T-cell (primary cell): Measurements from ENCODE around the gene ITGA2. TPM values are rescaled to one million over a fixed set of nuclear protein-coding genes. Genes with fewer than 3 reads are reported as not detected.

Source experiments
- ATAC-seq, 4 experiments: fragments of 200-7000 bp in 3 of 4; fragments of 150-1000 bp in 1 of 4; cut with Tn5 transposase; replicated peaks in 1 of 4; 1 replicate in 3 of 4; 2 replicates in 1 of 4; pipeline ENCODE4 v1.10.0; 2021; ENCODE audit warnings: moderate library complexity in 3 of 4, mild to moderate bottlenecking in 2 of 4, moderate number of reproducible peaks in 1 of 4
- CTCF ChIA-PET, 2 donors: fragments of 300-600 bp; sonication (Branson Sonifier 250); formaldehyde crosslinking; loops; one replicate each; lab custom pipeline; 2022; ENCODE audit warnings: antibody characterized with exemption in 2 of 2; lab: Charles Lee
- POLR2A ChIA-PET, 2 donors: fragments of 300-600 bp; sonication (Branson Sonifier 250); formaldehyde crosslinking; loops; one replicate each; lab custom pipeline; 2022; ENCODE audit warnings: antibody characterized with exemption in 2 of 2; lab: Charles Lee
- DNase-seq, 35 experiments: peaks; one replicate each; pipeline versions ENCODE4 v3.0.0 to v3.0.0-alpha.2; 2013 to 2023
- H3K27ac ChIP-seq: one replicate; pipeline ENCODE4 v1.5.1; 2013; ENCODE audit warnings: low read length
- H3K27me3 ChIP-seq, 2 experiments: replicated peaks in 1 of 2; 1 replicate in 1 of 2; 2 replicates in 1 of 2; pipeline versions ENCODE4 v1.6.1 to v1.7.0; 2013; ENCODE audit warnings: low read length in 1 of 2, mixed read lengths in 1 of 2; ENCODE audit not compliant: control insufficient read depth in 2 of 2, insufficient read depth in 2 of 2; ENCODE audit errors: extremely low read depth in 1 of 2
- H3K36me3 ChIP-seq, 2 donors: 1 replicate in 1 of 2; 2 replicates in 1 of 2; pipeline versions ENCODE4 v1.6.1 to v1.7.0; 2013; ENCODE audit warnings: low read length in 1 of 2; ENCODE audit not compliant: control insufficient read depth in 2 of 2, insufficient read depth in 1 of 2; ENCODE audit errors: extremely low read depth in 1 of 2
- H3K4me1 ChIP-seq, 2 experiments: 1 replicate in 1 of 2; 2 replicates in 1 of 2; pipeline versions ENCODE4 v1.6.1 to v1.7.0; 2013; ENCODE audit warnings: low read length in 2 of 2, mixed read lengths in 1 of 2; ENCODE audit not compliant: insufficient read depth in 2 of 2, control insufficient read depth in 1 of 2; ENCODE audit errors: extremely low read depth in 1 of 2
- H3K4me3 ChIP-seq, 2 donors: 1 replicate in 1 of 2; 2 replicates in 1 of 2; pipeline versions ENCODE4 v1.5.1 to v1.7.0; 2013; ENCODE audit warnings: mild to moderate bottlenecking in 2 of 2, low read length in 1 of 2, moderate library complexity in 1 of 2; ENCODE audit not compliant: control insufficient read depth in 1 of 2; ENCODE audit errors: extremely low read depth in 1 of 2
- H3K9me3 ChIP-seq: 2 replicates; pipeline ENCODE4 v1.7.0; 2013
- H3K27ac Mint-ChIP-seq, 2 donors: one replicate each; pipeline ENCODE4 v1.8.0; 2020 to 2021; ENCODE audit warnings: mild to moderate bottlenecking in 2 of 2, mixed read lengths in 2 of 2
- H3K27me3 Mint-ChIP-seq, 2 donors: one replicate each; pipeline ENCODE4 v1.8.0; 2021 to 2022; ENCODE audit warnings: mixed read lengths in 2 of 2
- H3K36me3 Mint-ChIP-seq: one replicate; pipeline ENCODE4 v1.8.0; 2021; ENCODE audit warnings: mixed read lengths
- H3K4me1 Mint-ChIP-seq, 3 donors: one replicate each; pipeline ENCODE4 v1.8.0; 2020 to 2022; ENCODE audit warnings: mixed read lengths in 3 of 3, mild to moderate bottlenecking in 1 of 3
- H3K4me3 Mint-ChIP-seq, 3 donors: one replicate each; pipeline ENCODE4 v1.8.0; 2020 to 2022; ENCODE audit warnings: mild to moderate bottlenecking in 3 of 3, mixed read lengths in 3 of 3, moderate library complexity in 3 of 3
- H3K9me3 Mint-ChIP-seq, 3 donors: one replicate each; pipeline ENCODE4 v1.8.0; 2020 to 2022; ENCODE audit warnings: mixed read lengths in 3 of 3
- WGBS: methylation state at CpG from one replicate; pipeline ENCODE4 v1.1.5; 2013; ENCODE audit warnings: missing lambda C conversion rate; ENCODE audit not compliant: insufficient coverage; 5-methylcytosine and 5-hydroxymethylcytosine counted together
- total RNA-seq, 35 experiments: library from RNA in 6 of 35; stranded (reverse) in 6 of 35; fragments of 120-200 nt in 1 of 35; gene quantifications; one replicate each; pipeline versions ENCODE4 v1.2.1 to v1.2.4 and lab custom pipeline; 2013 to 2026

The ITGA2 gene
- total RNA-seq, 5 donors from 2014 or later (not counting 1 experiment from before 2014, with no cell fraction given), result 0.16 to 1.5 (median 0.51) TPM

DNA sequence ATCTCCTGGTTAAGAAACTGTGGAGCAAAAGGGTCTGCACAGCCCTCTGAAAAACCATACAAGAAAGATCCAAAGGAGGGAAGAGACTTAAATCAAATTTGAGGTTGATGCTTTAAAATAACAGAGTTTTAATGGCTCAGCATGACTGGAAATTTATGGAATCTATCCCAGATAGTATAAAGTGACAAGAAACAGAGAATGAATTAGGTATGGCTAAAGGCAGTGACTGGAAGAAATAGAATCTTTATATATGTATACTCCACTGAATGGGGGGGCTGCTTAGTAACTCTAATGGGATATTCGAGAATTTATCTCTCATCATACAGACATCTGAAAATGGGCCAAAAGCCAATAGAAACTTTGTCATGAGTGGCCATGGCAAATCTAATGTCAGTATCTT, 138.0 kb downstream of the ITGA2 start:
- no peak for DNase-seq
- POLR2A ChIA-PET, result no interaction called here
- CTCF ChIA-PET, result no interaction called here
- H3K27me3 Mint-ChIP-seq, result peaks cover 0 to 10% of the 10 kb centered on the region in 2 donors
- H3K4me1 Mint-ChIP-seq, result no peaks in the 10 kb centered on the region
- no CpG with 5 or more reads among the region's 1 CpG for WGBS
- H3K27ac Mint-ChIP-seq, result no peak overlapping the region
- H3K9me3 Mint-ChIP-seq, result no peaks in the 10 kb centered on the region
- Histone ChIP-seq H3K36me3 (no peaks in the 10 kb centered on the region), H3K4me1 (no peaks in the 10 kb centered on the region), H3K4me3 (no peak overlapping the region), H3K9me3 (no peaks in the 10 kb centered on the region), H3K27me3 (no peaks in the 10 kb centered on the region), H3K27ac (no peak overlapping the region)
- H3K36me3 Mint-ChIP-seq, result no peaks in the 10 kb centered on the region
- no peak for ATAC-seq
- no peak overlapping the region for H3K4me3 Mint-ChIP-seq

DNA sequence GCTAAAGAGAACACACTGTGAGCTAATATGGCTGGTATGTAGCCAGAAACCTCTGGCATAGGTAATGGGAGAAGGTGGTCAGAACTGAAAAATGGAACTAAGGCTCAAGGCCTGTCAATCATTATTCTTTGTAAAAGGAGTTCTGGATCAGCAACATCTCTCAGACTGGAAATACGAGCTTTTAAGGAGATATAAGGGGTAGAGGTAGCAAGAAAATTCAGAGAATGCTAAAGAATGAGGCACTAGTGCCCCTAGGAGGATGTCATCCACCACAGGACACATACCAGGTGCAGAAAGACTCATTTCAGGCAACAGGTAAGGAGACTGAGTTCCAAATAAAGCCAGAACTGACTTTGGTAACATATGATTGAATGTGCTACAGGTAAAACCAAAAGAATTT, 139.3 kb downstream of the ITGA2 start:
- no peak overlapping the region for H3K27ac Mint-ChIP-seq
- no peak for DNase-seq
- no CpG with 5 or more reads among the region's 1 CpG for WGBS
- no peak for ATAC-seq
- Histone ChIP-seq H3K36me3 (no peaks in the 10 kb centered on the region), H3K27me3 (no peaks in the 10 kb centered on the region), H3K4me1 (no peaks in the 10 kb centered on the region), H3K9me3 (no peaks in the 10 kb centered on the region), H3K27ac (no peak overlapping the region), H3K4me3 (no peak overlapping the region)
- ChIA-PET CTCF (interaction anchor here in 1 of 2 donors (0.5 kb wide), 1 partner anchor 56 kb away, joined by 4 read pairs; no protein-coding TSS in a partner anchor), POLR2A (no interaction called here)
- peaks cover 0 to 10% of the 10 kb centered on the region in 2 donors for H3K27me3 Mint-ChIP-seq
- H3K4me1 Mint-ChIP-seq, result no peaks in the 10 kb centered on the region
- no peak overlapping the region for H3K4me3 Mint-ChIP-seq
- H3K36me3 Mint-ChIP-seq, result no peaks in the 10 kb centered on the region
- no peaks in the 10 kb centered on the region for H3K9me3 Mint-ChIP-seq

DNA sequence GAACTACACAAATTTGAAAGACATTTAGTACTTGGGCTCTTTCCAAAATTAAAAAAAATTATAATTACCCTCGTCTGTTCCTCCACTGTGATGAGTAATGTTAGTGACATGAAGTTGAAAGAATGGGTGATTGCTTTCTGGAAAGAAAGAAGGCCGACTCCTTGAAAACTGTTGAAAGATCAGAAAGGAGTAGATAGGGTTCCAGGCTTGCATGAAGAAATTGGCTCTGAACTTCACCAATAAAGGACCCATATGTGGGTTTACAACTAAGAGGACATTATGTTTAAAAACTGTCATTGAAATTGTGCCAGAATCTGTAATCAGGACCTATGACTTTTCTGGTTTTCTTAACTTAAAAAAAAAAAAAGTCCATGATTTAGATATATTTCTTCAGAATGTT, 141.1 kb downstream of the ITGA2 start:
- Mint-ChIP-seq H3K4me1 (no peaks in the 10 kb centered on the region), H3K9me3 (no peaks in the 10 kb centered on the region), H3K4me3 (no peak overlapping the region), H3K27me3 (peaks cover 0 to 10% of the 10 kb centered on the region in 2 donors), H3K36me3 (no peaks in the 10 kb centered on the region), H3K27ac (no peak overlapping the region)
- WGBS, result no CpG with 5 or more reads among the region's 2 CpGs
- no peak for ATAC-seq
- ChIA-PET CTCF (no interaction called here), POLR2A (no interaction called here)
- no peak overlapping the region for H3K27ac ChIP-seq
- H3K4me1 ChIP-seq, result no peaks in the 10 kb centered on the region
- H3K27me3 ChIP-seq, result no peaks in the 10 kb centered on the region
- DNase-seq, result no peak
- no peak overlapping the region for H3K4me3 ChIP-seq
- no peaks in the 10 kb centered on the region for H3K36me3 ChIP-seq
- H3K9me3 ChIP-seq, result no peaks in the 10 kb centered on the region

DNA sequence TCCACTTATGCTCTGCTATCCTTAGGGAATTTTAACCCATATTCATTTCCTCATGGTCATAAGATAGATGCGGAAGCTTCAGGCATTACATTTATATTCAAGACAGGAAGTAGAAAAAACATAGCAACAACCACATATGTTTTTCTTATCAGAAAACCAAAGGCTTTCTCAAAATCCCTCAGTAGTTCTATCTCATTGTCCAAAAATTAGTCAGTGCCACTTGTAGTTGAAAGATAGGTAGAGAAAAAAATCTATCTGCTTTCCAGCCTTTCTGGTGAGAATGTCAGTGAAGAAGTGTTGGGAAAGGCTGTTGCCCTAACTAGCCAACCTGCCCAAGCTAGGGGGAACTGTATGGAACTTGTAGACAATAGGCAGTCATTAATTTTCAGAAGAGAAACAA, 143.9 kb downstream of the ITGA2 start:
- POLR2A ChIA-PET, result no interaction called here
- no CpG with 5 or more reads among the region's 1 CpG for WGBS

More for the DNA sequence above, 143.9 kb downstream of the ITGA2 start:
- CTCF ChIA-PET, result no interaction called here
- Mint-ChIP-seq H3K36me3 (no peaks in the 10 kb centered on the region), H3K27me3 (peaks cover 0 to 3% of the 10 kb centered on the region in 2 donors), H3K27ac (no peak overlapping the region), H3K4me3 (no peak overlapping the region), H3K9me3 (no peaks in the 10 kb centered on the region), H3K4me1 (no peaks in the 10 kb centered on the region)
- H3K36me3 ChIP-seq, result no peaks in the 10 kb centered on the region
- H3K27me3 ChIP-seq, result no peaks in the 10 kb centered on the region
- H3K4me3 ChIP-seq, result no peak overlapping the region
- no peak overlapping the region for H3K27ac ChIP-seq
- DNase-seq, result no peak
- no peak for ATAC-seq
- no peaks in the 10 kb centered on the region for H3K9me3 ChIP-seq
- no peaks in the 10 kb centered on the region for H3K4me1 ChIP-seq

Other genes starting within 250 kb of the ITGA2 start
- 10 to 100 TPM in 1 of 5 donors, 1 to 10 TPM in 4; 2.9 to 13.0 (median 6.8) TPM for gene ITGA1, start 201.4 kb upstream of the ITGA2 start, total RNA-seq
- gene PELO, start 201.4 kb upstream of the ITGA2 start, total RNA-seq, result 10 to 100 TPM in 3 of 5 donors, 1 to 10 TPM in 2; 7.3 to 18.2 (median 13.8) TPM
- gene MOCS2, start 120.4 kb downstream of the ITGA2 start, total RNA-seq, result 10 to 100 TPM; 15.2 to 26.1 (median 21.0) TPM